Measurements from ENCODE around the gene RPL31. TPM values are rescaled to one million over a fixed set of nuclear protein-coding genes. Genes with fewer than 3 reads are reported as not detected.
"Not testable (repeated sequence)": the region's sequence is repeated elsewhere in the genome, so short reads cannot be mapped to it uniquely, and the experiment has no call there.

The RPL31 gene
- total RNA-seq, 1 donor from 2014 or later: 1,159 TPM

DNA sequence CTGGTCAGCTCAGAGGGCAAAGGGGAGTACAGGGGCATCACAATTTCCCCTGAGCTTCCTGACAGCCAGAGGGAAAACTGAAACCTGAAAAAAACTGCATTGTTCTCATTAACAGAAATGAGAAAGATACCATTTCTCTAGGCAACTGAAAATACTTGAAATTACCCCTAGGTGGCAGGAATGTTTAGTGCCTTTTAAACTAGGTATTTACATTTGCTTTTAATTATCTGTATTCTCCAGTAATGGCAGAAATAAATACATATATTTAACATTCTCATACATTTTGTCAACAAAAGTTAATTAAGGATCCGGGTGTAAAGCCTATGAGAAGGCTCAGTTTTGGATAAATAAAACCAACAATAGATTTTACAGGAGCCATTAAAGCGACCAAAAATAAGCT lies 34.5 kb downstream of the RPL31 start:
- H3K27ac Mint-ChIP-seq: no peak overlapping the region
- no peak for DNase-seq
- H3K27me3 Mint-ChIP-seq: peaks cover 2% of the 10 kb centered on the region
- no peaks in the 10 kb centered on the region for H3K9me3 Mint-ChIP-seq
- no peak overlapping the region for H3K4me3 Mint-ChIP-seq
- intact Hi-C loops (cut with micrococcal nuclease): loop anchor here (2.0 kb wide), 1 partner anchor 168 kb away; no protein-coding TSS in a partner anchor
- no peaks in the 10 kb centered on the region for H3K36me3 Mint-ChIP-seq (ENCODE audit: low read depth)
- peaks cover 5% of the 10 kb centered on the region for H3K4me1 Mint-ChIP-seq

GRCh38 chr2:101037161-101037755 lies 35.2 kb downstream of the RPL31 start:
- H3K4me1 Mint-ChIP-seq: peaks cover 5% of the 10 kb centered on the region
- H3K4me3 Mint-ChIP-seq: no peak overlapping the region
- no peak overlapping the region for H3K27ac Mint-ChIP-seq
- no peak for DNase-seq
- H3K27me3 Mint-ChIP-seq: peaks cover 2% of the 10 kb centered on the region
- intact Hi-C loops (cut with micrococcal nuclease): loop anchor here (2.0 kb wide), 1 partner anchor 168 kb away; no protein-coding TSS in a partner anchor
- no peaks in the 10 kb centered on the region for H3K9me3 Mint-ChIP-seq
- H3K36me3 Mint-ChIP-seq (ENCODE audit: low read depth): no peaks in the 10 kb centered on the region

- intact Hi-C loops (cut with micrococcal nuclease): no loop called here
Measured at GRCh38 chr2:101038455-101039255, 36.6 kb downstream of the RPL31 start.

GRCh38 chr2:101040072-101040471 lies 38.0 kb downstream of the RPL31 start:
- H3K36me3 Mint-ChIP-seq (ENCODE audit: low read depth): no peaks in the 10 kb centered on the region

More at GRCh38 chr2:101038455-101039255, 36.6 kb downstream of the RPL31 start:
- no peaks in the 10 kb centered on the region for H3K9me3 Mint-ChIP-seq
- no peak for DNase-seq
- no peak overlapping the region for H3K4me3 Mint-ChIP-seq
- H3K4me1 Mint-ChIP-seq: peaks cover 5% of the 10 kb centered on the region
- no peaks in the 10 kb centered on the region for H3K36me3 Mint-ChIP-seq (ENCODE audit: low read depth)
- peaks cover 3% of the 10 kb centered on the region for H3K27me3 Mint-ChIP-seq
- peak overlapping the region; percentile 60 for H3K27ac Mint-ChIP-seq

GRCh38 chr2:101040761-101041160 lies 38.7 kb downstream of the RPL31 start:
- intact Hi-C loops (cut with micrococcal nuclease): no loop called here
- Mint-ChIP-seq H3K27me3 (peaks cover 8% of the 10 kb centered on the region), H3K27ac (no peak overlapping the region), H3K4me1 (peaks cover 5% of the 10 kb centered on the region), H3K9me3 (no peaks in the 10 kb centered on the region), H3K36me3 (ENCODE audit: low read depth) (no peaks in the 10 kb centered on the region), H3K4me3 (no peak overlapping the region)
- no peak for DNase-seq

More at GRCh38 chr2:101040072-101040471, 38.0 kb downstream of the RPL31 start:
- no peak for DNase-seq
- Mint-ChIP-seq H3K4me3 (no peak overlapping the region), H3K27me3 (peaks cover 8% of the 10 kb centered on the region), H3K27ac (no peak overlapping the region), H3K4me1 (peaks cover 5% of the 10 kb centered on the region), H3K9me3 (no peaks in the 10 kb centered on the region)
- intact Hi-C loops (cut with micrococcal nuclease): no loop called here

GRCh38 chr2:101041413-101041812 lies 39.3 kb downstream of the RPL31 start:
- Mint-ChIP-seq H3K4me3 (no peak overlapping the region), H3K4me1 (peaks cover 5% of the 10 kb centered on the region), H3K27me3 (peaks cover 8% of the 10 kb centered on the region), H3K9me3 (no peaks in the 10 kb centered on the region), H3K36me3 (ENCODE audit: low read depth) (no peaks in the 10 kb centered on the region), H3K27ac (no peak overlapping the region)
- intact Hi-C loops (cut with micrococcal nuclease): no loop called here
- DNase-seq: no peak

GRCh38 chr2:101045330-101045729 lies 43.2 kb downstream of the RPL31 start:
- intact Hi-C loops (cut with micrococcal nuclease): no loop called here
- H3K27ac Mint-ChIP-seq: no peak overlapping the region
- no peaks in the 10 kb centered on the region for H3K9me3 Mint-ChIP-seq
- no peaks in the 10 kb centered on the region for H3K4me1 Mint-ChIP-seq
- H3K36me3 Mint-ChIP-seq (ENCODE audit: low read depth): no peaks in the 10 kb centered on the region
- DNase-seq: no peak
- no peak overlapping the region for H3K4me3 Mint-ChIP-seq
- H3K27me3 Mint-ChIP-seq: peaks cover 8% of the 10 kb centered on the region

- Mint-ChIP-seq H3K9me3 (no peaks in the 10 kb centered on the region), H3K36me3 (ENCODE audit: low read depth) (no peaks in the 10 kb centered on the region), H3K4me3 (no peak overlapping the region), H3K27me3 (peaks cover 6% of the 10 kb centered on the region), H3K4me1 (no peaks in the 10 kb centered on the region), H3K27ac (no peak overlapping the region)
- intact Hi-C loops (cut with micrococcal nuclease): no loop called here
- DNase-seq: no peak
Measured at GRCh38 chr2:101047075-101047766, 45.1 kb downstream of the RPL31 start.

DNA sequence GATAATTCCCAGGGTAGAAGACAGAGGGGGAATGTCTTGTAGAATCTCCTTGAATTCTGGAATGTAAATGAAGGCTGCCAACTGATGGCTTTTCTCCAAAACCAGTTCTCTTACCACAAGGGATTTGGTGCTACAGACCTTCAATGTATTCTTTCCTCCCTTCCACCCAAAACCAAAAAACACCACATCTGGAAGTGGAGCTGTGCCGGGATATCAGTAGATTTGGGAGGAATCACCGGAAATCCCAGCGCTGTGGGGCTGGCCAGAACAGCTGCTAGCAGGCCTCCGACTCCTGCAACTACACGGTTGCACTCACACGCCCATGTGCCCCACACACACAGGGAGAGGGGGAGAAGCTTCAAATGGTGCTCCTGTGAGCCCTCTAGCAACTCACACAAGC lies 45.7 kb downstream of the RPL31 start:
- Mint-ChIP-seq H3K9me3 (no peaks in the 10 kb centered on the region), H3K36me3 (ENCODE audit: low read depth) (no peaks in the 10 kb centered on the region), H3K4me3 (no peak overlapping the region), H3K27ac (no peak overlapping the region), H3K4me1 (no peaks in the 10 kb centered on the region), H3K27me3 (peaks cover 6% of the 10 kb centered on the region)
- DNase-seq: no peak
- intact Hi-C loops (cut with micrococcal nuclease): no loop called here

DNA sequence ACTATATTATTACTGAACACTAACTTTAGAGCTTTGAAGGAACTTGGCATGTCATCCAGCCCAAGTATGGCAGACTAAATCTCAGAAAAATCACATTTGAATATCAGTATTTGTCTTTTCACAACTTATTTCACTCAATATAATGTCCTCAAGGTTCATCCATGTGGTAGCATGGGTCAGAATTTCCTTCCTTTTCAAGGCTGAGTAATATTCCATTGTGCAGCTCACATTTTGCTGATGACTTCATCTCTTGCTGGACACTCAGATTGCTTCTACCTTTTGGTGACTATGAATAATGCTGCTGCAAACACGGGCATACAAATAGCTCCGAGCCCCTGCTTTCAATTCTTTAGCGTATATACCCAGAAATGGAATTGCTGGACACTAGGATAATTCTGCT lies 46.7 kb downstream of the RPL31 start:
- intact Hi-C loops (cut with micrococcal nuclease): no loop called here
- no peak overlapping the region for H3K27ac Mint-ChIP-seq
- H3K4me3 Mint-ChIP-seq: no peak overlapping the region
- peaks cover 6% of the 10 kb centered on the region for H3K27me3 Mint-ChIP-seq
- no peaks in the 10 kb centered on the region for H3K36me3 Mint-ChIP-seq (ENCODE audit: low read depth)
- no peak for DNase-seq
- H3K4me1 Mint-ChIP-seq: no peaks in the 10 kb centered on the region
- H3K9me3 Mint-ChIP-seq: no peaks in the 10 kb centered on the region

DNA sequence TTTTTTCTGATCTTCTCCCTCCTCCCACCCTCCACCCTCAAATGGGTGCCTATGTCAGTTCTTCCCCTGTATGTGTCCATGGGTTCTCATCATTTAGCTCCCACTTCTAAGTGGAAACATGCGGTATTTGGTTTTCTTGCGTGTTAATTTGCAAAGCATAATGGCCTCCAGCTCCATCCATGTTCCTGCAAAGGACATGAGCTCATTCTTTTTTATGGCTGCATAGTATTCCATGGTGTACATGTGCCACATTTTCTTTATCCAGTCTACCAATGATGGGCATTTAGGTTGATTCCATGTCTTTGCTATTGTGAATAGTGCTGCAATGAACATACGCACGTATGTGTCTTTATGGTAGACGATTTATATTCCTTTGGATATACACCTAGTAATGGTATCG lies 48.8 kb downstream of the RPL31 start:
- intact Hi-C loops (cut with micrococcal nuclease); H3K36me3 Mint-ChIP-seq (ENCODE audit: low read depth); DNase-seq; H3K4me3 Mint-ChIP-seq; H3K27ac Mint-ChIP-seq; H3K9me3 Mint-ChIP-seq; H3K4me1 Mint-ChIP-seq; H3K27me3 Mint-ChIP-seq: not testable (repeated sequence)

- no peak overlapping the region for H3K27ac Mint-ChIP-seq
- no peak for DNase-seq
- intact Hi-C loops (cut with micrococcal nuclease): no loop called here
- no peak overlapping the region for H3K4me3 Mint-ChIP-seq
- H3K27me3 Mint-ChIP-seq: peaks cover 1% of the 10 kb centered on the region
- no peaks in the 10 kb centered on the region for H3K9me3 Mint-ChIP-seq
- H3K4me1 Mint-ChIP-seq: no peaks in the 10 kb centered on the region
- no peaks in the 10 kb centered on the region for H3K36me3 Mint-ChIP-seq (ENCODE audit: low read depth)
Measured at GRCh38 chr2:101052147-101052546, 50.1 kb downstream of the RPL31 start.

DNA sequence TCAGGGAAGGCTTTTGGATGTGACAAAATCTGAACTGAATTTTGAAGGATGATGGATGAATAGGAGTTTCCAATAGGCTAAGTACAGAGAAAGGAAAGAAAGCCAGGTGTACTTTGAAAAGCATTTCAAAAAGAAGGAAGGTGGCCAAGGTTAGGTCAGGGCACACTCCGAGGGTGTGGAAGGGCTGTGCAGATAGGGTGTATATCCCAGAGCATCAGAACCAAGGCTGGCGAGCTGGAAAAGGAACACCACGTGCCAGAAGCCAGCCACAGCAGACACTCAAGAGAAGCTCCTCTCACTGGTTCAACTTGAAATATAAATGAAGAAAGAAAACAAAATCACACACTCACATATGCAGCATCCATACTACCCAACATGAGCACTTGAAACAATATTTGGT lies 51.0 kb downstream of the RPL31 start:
- no peaks in the 10 kb centered on the region for H3K36me3 Mint-ChIP-seq (ENCODE audit: low read depth)
- no peak overlapping the region for H3K4me3 Mint-ChIP-seq
- DNase-seq: no peak
- no peak overlapping the region for H3K27ac Mint-ChIP-seq
- no peaks in the 10 kb centered on the region for H3K9me3 Mint-ChIP-seq
- peaks cover 1% of the 10 kb centered on the region for H3K27me3 Mint-ChIP-seq
- no peaks in the 10 kb centered on the region for H3K4me1 Mint-ChIP-seq
- intact Hi-C loops (cut with micrococcal nuclease): no loop called here
